Measurements from ENCODE around the gene IL7R.
A peak's percentile ranks its signal among the peaks of the same experiment; 100 is the strongest.

The IL7R gene, protein sequence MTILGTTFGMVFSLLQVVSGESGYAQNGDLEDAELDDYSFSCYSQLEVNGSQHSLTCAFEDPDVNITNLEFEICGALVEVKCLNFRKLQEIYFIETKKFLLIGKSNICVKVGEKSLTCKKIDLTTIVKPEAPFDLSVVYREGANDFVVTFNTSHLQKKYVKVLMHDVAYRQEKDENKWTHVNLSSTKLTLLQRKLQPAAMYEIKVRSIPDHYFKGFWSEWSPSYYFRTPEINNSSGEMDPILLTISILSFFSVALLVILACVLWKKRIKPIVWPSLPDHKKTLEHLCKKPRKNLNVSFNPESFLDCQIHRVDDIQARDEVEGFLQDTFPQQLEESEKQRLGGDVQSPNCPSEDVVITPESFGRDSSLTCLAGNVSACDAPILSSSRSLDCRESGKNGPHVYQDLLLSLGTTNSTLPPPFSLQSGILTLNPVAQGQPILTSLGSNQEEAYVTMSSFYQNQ

DNA sequence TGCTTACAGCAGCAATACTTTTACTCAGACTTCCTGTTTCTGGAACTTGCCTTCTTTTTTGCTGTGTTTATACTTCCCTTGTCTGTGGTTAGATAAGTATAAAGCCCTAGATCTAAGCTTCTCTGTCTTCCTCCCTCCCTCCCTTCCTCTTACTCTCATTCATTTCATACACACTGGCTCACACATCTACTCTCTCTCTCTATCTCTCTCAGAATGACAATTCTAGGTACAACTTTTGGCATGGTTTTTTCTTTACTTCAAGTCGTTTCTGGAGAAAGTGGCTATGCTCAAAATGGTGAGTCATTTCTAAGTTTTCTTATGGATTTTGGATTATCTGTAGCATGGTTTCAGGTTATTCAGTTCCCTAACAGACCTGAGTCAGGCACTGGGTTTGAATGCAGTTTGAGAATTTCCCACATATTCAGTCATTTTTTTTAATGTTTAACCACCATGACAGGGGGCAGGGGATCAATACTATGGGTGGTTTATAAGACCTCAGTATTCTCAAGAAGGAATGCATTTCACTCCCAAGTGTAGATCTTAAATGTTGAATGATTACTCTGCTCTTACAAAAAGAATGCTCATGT is at the start of gene IL7R:
Gene IL7R (plus strand): TSS at position 127 of the 587 bp plus-strand sequence. CDS start 87 bp downstream, at position 214.
- no peak for DNase-seq

DNA sequence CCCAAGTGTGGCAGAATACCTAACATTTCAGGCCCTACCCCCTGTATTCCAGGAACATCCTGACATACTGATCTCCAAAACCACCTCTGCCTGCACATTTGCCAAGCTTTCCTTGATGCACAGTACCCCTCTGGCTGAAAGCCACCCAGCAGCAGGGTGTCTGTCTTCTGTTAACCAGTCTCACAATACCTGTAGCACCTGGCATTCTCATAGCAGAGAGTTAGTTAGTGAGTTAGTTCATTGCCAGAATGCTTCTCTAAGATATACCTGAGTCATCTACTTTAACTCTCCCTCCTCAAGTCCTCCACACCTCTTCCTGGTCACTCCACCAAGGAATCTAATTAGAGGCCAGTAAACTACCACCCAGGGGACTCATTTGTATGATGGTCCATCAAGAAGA is 46.1 kb upstream of the IL7R start:
- DNase-seq, result no peak

DNA sequence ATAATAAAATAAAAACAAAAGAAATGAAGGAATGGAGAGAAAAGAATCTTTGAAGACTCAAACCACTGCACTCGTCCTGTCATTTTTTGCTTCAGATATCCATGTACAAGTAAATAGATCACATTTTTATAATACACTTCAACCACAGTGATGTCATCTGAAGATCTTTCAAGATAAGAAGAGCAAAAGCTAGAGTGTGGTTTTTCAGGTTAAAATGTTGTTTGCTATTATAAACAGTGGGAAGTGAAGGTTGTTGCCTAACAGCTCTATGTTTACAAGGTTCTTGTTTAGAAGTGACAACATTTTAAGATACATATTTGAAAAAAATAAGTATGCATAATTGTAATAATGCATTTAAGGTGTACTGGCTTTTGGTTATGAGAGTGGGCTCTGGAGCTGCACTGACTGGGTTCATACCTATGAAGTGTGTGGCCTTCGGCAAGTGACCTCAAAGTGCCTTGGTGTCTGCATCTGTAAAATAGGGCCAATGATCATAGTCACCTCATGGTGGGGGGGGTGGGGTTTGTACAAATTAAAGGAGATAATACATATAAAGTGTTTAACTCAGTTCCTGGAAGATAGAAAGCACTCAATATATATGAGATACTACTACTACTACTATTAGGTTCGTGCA is 45.5 kb upstream of the IL7R start:
- DNase-seq, result no peak

DNA sequence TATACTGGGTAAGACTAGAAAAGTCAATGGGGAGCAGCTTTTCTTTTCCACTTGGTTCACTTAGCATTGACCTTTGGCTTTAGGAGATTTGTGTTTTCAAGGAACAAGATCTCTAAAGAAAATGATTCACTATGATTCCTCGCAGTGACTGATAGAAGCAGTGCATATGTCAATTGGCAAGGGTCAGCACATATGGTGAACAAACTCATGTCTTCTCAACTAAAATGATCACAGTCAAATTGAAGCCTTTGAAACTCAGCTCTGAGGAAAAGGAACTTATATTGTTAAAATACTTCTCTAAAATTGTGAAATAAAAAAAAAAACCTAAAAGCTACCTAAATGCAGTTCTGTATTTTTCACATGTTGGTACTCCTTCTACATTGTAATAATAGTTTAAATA is 43.2 kb upstream of the IL7R start:
- DNase-seq, result no peak

DNA sequence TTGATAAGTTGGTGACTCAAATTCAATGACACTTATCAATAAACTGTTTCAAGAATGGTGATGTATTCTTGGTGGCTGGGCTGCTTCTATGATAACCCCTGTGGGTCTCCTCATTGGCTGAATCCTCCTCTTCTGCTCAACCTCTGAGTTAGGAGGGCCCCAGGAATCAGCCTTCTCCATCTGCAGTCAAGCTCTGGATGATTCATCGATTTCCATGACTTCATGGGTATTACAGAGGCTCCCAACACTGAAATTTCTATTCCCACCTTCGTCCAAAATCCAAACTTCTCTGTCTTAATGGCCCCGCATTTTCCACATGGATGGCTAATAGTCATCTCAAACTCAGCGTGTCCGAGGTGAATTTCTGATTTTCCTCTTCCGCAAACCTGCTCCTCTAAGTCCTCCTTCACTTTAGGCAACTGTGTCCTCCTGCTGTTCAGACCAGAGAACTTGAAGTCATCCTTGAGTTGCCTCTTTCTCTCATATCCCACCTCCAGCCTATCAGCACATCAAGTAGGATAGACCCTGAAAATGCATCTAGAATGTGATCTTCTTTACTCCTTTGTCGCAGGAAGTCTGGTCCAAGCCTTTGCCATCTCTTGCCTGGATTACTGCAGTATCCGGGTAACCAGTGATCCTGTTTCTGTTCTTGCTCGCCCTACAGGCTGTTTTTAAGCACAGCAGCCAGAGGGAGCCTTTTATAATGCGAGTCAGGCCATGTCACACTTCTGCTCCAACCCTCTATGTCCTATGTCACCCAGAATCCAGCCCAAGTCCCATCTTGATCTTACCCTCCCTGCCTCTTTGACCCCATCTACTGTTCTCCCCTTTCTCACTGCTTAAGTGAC is 41.4 kb upstream of the IL7R start:
- DNase-seq, result peak; percentile 15

DNA sequence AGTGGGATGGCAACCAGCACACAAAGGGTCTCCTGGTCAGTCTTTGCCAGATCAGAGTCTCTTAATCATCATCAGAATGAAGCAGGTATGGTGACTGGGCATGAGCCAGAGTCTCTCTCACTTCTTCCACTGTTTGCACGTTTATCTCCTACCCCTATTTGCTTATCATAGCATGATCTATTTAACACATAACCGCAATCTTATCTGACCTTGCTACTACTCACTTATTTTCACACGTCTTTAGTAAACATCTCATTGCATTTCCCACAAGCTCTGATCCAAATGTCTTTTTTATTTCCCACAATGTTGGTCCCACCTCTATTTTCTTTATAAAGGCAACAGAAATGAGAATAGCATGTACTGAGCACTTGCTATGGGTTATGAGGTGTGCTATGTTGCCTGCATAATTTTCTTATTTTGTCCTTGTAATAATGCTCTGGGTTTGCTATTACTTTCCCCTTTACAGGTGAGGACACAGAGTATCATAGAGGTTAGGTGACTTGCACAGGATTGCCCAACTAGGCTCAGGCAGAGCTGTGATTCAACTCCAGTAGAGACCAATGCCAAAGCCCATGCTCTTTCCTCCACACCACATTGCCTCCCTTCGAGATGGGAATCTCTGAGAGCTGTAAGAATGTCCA is 39.7 kb upstream of the IL7R start:
- DNase-seq, result no peak

DNA sequence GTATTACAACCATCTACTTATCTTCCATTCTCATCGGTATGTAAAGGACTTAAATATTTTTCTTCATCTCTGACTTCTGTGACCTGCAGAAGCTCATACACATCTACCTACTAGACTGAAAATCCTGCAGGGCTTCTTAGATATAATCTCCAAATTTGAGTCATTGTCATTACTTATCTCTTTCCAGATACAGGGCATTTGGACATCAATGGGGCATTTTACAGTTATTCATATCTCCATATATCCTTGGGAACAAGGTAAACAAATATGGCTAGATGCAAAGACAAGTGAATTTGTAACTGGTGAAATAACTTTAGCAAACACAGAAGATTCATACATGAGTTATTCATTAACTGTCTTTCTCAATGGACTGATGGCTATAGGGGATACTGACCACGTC is 37.7 kb upstream of the IL7R start:
- DNase-seq, result no peak

DNA sequence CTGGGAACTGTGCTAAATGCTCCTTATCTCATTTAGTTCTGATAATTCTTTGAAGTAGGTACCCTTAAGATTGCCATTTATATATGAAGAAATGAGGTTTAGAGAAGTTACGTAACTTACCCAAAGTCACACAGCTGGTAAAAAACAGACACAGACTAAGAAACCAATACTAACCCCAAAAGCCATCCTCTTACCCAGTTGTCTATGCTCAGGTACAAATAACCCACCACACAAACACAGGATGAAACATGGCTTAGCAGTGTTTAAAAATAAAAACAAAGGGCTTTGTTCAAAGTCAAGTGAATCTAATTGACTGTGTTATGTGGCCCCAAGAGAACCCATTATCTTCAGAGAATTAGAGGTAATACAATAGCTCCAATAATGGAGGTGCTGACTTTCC is 37.0 kb upstream of the IL7R start:
- no peak for DNase-seq

DNA sequence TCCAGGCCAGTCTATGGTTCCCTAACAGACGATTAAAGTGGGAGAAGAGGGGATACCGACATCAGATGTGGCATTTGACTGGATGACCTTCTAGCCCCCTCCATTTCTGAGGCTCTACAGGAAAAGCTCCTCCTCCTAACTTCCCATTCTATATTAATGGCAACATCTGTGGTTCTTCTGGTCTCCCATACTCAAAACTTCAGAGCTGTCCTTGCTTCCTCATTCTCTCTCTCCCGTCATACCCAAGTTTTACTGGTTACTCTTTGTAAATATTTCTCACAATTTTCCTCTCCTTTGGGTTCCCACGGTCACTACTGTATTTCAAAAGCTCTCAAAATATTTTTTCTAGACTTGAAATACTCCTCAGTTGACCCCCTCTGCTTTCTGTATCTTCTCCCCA is 36.0 kb upstream of the IL7R start:
- DNase-seq, result no peak

DNA sequence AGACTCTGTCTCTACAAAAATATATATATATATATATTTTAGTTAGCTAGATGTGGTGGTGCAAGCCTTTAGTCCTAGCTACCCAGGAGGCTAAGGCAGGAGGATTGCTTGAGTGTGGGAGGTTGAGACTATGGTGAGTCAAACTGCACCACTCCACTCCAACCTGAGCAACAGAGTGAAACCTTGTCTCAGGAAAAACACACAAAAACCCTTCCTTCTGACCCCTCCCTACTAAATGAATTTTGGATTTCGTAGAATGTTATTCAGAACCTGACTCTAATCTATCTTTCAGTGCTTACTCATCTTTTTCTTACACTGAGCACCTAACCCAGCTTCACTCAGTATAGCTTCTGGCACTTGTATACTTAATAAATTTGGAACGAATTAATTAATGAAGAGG is 35.2 kb upstream of the IL7R start:
- no peak for DNase-seq

DNA sequence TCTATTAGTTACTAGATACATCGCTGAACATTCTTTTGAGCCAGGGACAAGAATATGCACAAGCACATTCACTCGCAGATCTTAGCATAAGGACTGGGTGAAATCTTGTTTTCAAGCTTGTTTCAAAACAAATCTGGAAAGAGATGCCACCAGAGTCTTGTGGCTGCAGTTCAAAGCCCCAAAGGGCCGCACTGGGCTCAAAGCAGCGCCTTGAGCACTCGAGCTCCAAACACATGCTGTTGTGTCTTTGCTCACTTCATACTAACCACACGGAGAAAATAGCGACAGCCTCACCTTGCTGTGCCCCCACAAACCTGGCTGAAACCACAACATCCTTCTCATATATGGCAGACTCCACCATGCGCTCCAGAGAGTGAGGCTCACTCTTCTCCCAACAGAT is 34.2 kb upstream of the IL7R start:
- no peak for DNase-seq

DNA sequence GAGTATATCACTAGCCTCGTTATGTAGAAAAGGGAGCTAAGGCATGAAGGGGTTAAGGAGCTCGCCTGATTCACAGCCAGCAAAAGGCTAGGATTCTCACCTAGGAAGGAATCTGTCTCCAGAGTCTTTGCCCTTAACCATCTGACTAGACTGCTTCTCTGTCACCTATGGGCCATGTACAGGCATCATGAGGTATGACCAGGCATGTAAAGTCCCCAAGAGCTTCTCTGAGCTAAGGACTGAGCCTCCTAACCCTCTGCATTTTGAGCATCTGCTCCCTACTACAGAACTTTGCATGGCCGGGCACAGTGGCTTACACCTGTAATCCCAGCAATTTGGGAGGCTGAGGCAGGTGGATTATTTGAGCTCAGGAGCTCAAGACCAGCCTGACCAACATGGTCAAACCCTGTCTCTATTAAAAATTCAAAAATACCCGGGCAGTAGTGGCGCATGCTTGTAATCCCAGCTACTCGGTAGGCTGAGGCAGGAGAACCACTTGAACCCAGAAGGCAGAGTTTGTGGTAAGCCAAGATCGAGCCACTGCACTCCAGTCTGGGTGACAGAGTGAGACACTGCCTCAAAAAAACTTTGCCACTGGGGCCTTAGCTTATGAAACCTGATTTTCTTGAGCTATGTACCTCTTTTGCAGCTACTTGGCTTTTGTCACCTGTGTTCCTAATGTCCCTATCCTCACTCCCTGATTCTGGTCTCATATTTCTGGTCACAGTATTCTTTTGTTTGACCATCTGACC is 33.2 kb upstream of the IL7R start:
- DNase-seq, result no peak

DNA sequence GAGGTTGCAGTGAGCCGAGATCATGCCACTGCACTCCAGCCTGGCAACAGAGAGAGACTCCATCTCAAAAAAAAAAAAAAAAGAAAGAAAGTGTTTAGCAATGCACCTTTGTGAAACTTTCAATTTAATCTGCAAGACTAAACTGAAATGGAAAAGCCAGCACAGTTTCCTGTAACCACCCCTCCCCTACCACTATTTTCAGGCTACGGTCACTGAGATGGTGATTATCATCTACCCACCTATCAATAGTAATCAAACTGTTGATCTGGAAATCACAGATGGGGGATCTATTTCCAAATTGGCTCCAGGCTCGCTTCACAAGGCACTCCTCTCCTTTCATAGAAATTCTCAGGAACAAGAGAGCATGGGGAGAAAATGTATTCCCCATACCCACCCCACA is 30.6 kb upstream of the IL7R start:
- no peak for DNase-seq

DNA sequence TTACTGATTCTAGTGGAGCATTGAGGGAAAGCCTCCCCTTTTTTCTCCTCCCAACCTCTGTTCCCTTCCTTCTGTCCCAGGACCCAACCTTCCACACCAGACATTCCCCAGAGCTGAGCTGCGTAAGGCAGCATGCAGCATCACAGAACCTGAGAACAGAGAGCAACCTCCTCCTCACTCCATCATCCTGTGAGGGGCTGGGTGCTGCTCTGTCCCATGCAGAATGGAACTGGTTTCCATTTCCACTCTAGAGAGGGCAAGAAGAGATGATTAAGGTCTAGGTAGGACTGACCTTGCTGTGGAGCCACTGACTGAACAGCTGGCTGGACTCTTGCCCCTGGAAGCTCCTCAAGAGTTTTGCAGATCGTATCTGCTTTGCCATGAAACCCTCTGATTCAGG is 30.1 kb upstream of the IL7R start:
- DNase-seq, result no peak

DNA sequence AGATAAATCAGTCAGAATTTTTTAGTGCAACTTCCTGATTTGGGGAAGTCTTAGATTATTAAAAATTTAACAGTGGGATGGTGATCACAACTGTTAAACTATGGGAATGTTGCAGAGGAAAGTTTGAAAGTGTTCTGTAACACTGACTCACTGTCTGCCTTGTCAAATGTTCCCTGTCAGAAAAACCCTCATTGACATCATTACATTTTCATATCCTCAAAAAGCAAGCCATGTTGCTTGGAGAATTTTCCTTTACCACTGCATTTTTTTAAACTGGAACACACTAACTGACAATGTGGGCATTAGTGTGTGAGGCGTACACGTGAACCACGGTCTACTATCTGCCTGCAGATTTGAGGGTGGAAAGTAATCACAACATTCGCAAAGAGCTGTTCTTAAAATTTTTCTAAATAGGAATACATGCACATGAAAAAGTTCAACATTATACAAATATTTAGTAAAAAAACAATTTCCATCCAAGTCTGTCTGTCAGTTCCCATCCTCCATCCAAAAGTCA is 28.6 kb upstream of the IL7R start:
- DNase-seq, result no peak

DNA sequence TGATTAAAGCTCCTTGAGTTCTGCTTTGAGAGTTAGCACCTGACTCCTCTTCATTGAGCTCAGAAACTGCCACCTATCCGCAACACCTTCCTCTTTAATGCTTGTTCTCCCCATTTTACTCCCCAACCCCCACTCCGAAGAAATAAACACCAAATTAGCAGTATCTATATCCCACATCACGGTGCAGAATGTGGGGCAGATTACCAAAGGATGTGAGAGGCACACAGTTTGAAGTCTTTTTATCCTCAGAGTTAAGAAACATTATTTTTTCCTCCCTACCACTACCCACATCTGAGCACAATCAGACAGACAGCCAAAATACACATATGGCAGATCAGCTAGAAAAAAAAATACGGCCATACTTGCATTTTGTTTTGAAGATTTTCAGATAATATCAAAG is 26.1 kb upstream of the IL7R start:
- DNase-seq, result no peak

DNA sequence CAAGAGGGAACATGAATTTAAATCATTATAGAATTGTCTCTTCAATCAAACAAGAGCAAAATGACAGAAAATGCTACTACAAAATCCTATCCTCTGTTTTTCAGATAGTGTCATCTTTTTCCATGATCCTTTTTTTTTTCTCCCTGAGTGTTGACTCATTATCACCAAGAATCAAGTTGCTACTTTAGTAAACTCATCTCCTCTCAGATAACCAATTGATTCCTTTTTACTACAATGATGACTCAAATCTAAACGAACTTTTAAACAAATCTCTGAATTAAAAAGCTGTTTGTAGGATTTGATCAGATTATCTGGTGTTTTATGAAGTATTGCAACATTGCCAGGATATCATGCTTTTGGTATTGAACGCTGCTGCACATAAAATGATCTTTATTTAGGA is 23.9 kb upstream of the IL7R start:
- DNase-seq, result no peak

DNA sequence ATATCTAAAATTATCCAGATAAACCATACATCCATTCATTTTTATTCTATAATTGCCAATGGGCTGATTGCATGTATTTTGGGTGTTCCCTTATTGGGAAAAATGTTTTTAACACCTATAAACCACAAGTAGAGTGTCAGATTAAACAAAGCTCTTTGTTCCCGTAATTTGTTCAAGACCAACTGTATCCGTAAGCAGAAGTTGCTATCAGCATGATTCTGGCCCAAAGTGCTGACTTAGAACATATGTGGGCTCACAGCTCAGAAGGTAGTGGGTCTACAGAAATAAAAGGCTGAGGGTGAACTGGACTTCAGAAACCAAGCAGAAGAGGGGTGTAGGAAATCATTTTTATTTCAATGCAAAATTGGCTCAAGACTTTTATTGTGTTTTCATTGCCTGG is 23.5 kb upstream of the IL7R start:
- no peak for DNase-seq

DNA sequence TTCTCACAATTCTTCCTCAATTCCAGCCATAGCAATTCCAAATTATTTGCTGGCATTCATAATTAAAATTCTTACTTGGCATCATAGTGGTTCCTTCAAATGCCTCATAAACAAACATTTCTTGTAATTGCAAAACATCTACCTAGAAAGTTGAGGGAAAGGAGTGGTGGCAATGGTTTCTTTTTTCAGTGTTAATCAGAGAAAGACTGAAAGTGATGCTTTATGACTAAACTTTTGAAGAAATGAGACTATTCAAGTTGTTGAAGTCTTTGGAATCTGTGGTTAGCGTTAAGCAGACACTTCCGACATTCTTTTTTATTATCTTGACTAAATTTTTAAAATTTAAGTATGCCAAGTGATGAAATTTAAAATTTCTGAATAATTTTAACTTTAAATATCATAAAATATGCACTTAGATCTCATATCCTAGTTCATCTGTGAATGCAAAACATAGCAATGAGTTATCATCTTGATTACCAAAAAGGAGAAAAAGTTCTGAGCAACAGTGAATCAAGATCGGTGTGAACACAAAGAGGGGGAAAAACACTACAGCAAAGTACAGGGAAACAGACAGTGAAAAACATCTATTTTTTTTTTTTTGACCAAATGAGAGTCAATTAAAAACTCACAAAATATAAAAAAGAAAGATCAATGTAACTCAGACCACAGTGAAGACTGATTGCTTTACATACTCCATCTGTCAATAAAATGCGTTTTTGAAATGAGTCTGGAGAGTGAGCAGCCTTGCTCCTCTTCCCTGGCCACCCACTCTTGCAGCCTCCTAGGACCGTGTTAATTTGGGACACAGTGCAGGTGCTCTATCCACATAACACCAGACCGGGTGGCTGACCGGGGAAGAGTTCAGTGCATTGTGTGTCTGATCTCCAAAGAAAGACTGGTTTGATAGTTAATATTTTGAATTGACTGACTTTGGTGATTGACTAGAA is 20.6 kb upstream of the IL7R start:
- DNase-seq, result no peak

DNA sequence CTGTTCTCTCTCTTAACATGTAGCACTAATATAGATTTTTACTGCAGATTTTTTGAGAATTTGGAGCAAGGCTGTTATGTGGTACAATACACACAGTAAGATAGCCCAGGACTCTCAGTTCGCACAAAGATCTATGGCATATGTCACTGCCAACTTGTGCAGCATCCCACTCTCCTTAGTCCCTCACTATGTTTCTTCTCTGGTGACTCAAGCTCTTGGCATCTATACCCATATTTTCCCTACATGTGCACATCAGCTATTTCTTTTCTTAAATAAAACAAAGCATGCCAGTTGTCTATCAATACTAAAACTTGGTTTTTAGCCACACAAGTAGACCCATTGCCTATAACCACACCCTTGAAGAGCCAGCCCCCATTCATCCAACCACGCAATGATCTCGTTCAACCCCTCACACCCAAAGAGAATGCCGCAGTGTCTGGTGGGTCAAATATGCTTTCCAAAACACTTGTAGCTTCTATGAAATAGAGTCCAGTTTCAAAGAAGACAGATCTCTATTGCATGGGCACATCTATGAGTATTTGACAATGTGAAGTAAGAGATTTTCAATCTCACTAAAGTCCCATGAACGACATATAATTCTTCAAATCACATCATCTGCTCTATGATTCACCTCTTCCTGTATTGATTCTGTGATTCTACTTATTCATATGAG is 18.2 kb upstream of the IL7R start:
- DNase-seq, result no peak

Measured in NCI-H82 (cell line).